Measurements from ENCODE around the gene ANK2. TPM values are rescaled to one million over a fixed set of nuclear protein-coding genes. Genes with fewer than 3 reads are reported as not detected.
A peak's percentile ranks its signal among the peaks of the same experiment; 100 is the strongest.

The ANK2 gene
- total RNA-seq, 1 donor from 2014 or later, result 1,513 TPM

DNA sequence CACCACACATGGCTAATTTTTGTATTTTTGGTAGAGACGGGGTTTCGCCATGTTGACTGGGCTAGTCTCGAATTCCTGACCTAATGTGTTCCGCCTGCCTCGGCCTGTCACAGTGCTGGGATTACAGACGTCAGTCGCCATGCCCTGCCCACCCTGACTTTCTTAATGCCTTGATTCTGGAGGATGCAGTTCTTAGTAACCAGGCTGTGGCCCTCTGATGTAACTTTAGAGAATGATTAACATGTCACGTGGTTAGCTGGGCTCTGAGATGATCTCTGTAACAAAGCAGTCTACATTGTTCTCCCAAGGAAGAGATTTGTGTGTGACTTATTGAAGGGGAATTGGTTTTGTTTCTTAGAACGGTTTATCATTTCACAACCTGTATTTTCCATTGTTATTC, 30.6 kb downstream of the ANK2 start:
- Mint-ChIP-seq H3K36me3 (ENCODE audit: unreplicated experiment) (no peaks in the 10 kb centered on the region), H3K27me3 (ENCODE audit: unreplicated experiment) (peaks cover 21% of the 10 kb centered on the region), H3K27ac (ENCODE audit: unreplicated experiment) (peak overlapping the region; percentile 98), H3K9me3 (ENCODE audit: unreplicated experiment) (peaks cover 18% of the 10 kb centered on the region), H3K4me3 (ENCODE audit: unreplicated experiment) (peak overlapping the region; percentile 69), H3K4me1 (ENCODE audit: low read depth, unreplicated experiment) (peaks cover 56% of the 10 kb centered on the region)
- TF ChIP-seq, protein P1, sequence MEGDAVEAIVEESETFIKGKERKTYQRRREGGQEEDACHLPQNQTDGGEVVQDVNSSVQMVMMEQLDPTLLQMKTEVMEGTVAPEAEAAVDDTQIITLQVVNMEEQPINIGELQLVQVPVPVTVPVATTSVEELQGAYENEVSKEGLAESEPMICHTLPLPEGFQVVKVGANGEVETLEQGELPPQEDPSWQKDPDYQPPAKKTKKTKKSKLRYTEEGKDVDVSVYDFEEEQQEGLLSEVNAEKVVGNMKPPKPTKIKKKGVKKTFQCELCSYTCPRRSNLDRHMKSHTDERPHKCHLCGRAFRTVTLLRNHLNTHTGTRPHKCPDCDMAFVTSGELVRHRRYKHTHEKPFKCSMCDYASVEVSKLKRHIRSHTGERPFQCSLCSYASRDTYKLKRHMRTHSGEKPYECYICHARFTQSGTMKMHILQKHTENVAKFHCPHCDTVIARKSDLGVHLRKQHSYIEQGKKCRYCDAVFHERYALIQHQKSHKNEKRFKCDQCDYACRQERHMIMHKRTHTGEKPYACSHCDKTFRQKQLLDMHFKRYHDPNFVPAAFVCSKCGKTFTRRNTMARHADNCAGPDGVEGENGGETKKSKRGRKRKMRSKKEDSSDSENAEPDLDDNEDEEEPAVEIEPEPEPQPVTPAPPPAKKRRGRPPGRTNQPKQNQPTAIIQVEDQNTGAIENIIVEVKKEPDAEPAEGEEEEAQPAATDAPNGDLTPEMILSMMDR (IDR thresholded peaks at IDR 0.05; ENCODE audit: partially characterized antibody, unreplicated experiment), result no peak
- no peak for DNase-seq

DNA sequence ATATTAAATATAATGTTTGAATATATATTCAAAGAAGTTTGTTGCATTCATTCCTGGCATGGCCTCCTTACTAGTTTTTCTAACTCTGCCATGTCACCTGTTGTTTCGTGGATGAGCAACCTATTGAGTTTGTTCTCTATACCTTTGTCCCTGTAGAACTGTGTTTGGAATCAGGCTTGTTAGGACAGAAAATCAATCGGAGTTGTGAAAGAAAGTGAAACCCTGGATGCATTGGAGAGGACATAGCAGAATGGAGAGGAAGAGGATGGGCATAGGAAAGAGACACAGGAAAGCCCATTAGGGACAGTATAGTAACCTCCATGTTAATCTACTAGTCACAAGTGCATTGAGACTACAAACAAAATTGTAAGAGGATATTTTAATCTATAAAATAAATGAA, 31.2 kb downstream of the ANK2 start:
- Mint-ChIP-seq H3K4me1 (ENCODE audit: low read depth, unreplicated experiment) (peaks cover 52% of the 10 kb centered on the region), H3K27ac (ENCODE audit: unreplicated experiment) (peak overlapping the region; percentile 71), H3K4me3 (ENCODE audit: unreplicated experiment) (peak overlapping the region; percentile 26), H3K27me3 (ENCODE audit: unreplicated experiment) (peaks cover 21% of the 10 kb centered on the region), H3K9me3 (ENCODE audit: unreplicated experiment) (peaks cover 18% of the 10 kb centered on the region), H3K36me3 (ENCODE audit: unreplicated experiment) (no peaks in the 10 kb centered on the region)
- no peak for DNase-seq
- TF ChIP-seq, protein P1 (IDR thresholded peaks at IDR 0.05; ENCODE audit: partially characterized antibody, unreplicated experiment), result no peak

DNA sequence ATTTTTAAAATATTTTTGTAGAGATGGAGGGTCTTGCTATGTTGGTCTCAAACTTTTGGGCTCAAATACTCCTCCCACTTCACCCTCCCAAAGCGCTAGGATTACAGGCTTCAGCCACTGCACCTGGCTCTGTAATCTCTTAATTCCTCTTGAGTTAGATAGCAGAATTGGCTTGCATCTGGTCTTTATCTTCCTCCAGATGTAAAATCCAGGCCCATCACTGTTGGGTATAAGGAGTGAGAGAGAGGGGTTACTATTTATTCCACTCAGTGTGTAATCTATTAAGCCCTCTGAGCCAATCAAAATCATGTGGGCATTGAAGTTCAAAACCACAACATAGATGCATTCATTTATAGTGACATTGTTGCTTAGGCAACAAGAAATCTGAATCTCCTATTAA, 33.9 kb downstream of the ANK2 start:
- no peak for DNase-seq
- TF ChIP-seq, protein P1 (IDR thresholded peaks at IDR 0.05; ENCODE audit: partially characterized antibody, unreplicated experiment), result no peak
- H3K27me3 Mint-ChIP-seq (ENCODE audit: unreplicated experiment), result peaks cover 14% of the 10 kb centered on the region
- peaks cover 12% of the 10 kb centered on the region for H3K9me3 Mint-ChIP-seq (ENCODE audit: unreplicated experiment)
- peaks cover 43% of the 10 kb centered on the region for H3K4me1 Mint-ChIP-seq (ENCODE audit: low read depth, unreplicated experiment)
- H3K4me3 Mint-ChIP-seq (ENCODE audit: unreplicated experiment), result no peak overlapping the region
- no peaks in the 10 kb centered on the region for H3K36me3 Mint-ChIP-seq (ENCODE audit: unreplicated experiment)
- peak overlapping the region; percentile 17 for H3K27ac Mint-ChIP-seq (ENCODE audit: unreplicated experiment)

DNA sequence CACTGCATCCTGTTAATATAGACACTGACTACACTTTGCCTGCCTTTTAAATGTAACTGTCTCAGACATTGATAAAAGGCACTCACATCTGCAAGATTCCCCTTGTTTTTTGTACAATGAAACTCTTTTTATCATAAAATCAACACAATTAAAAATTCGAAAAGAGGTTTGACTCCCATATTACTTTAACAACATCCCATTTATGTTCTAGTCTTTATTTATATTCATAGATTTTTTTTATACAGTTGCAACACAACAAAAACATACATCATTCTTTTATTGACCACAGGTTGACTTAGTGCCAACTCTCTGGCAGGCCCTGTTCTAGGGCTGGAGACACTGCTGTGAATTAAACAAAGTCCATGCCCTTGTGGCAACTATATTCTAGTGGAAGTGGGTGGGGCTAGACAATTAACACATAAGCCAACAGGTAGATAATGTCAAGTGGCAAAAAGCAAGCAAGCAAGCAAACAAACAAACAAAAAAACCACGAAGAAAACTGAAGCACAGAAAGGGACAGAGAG, 36.8 kb downstream of the ANK2 start:
- peaks cover 6% of the 10 kb centered on the region for H3K9me3 Mint-ChIP-seq (ENCODE audit: unreplicated experiment)
- no peak for DNase-seq
- peak overlapping the region; percentile 7 for H3K27ac Mint-ChIP-seq (ENCODE audit: unreplicated experiment)
- peaks cover 33% of the 10 kb centered on the region for H3K4me1 Mint-ChIP-seq (ENCODE audit: low read depth, unreplicated experiment)
- no peaks in the 10 kb centered on the region for H3K36me3 Mint-ChIP-seq (ENCODE audit: unreplicated experiment)
- H3K4me3 Mint-ChIP-seq (ENCODE audit: unreplicated experiment), result peak overlapping the region; percentile 20
- TF ChIP-seq, protein P1 (IDR thresholded peaks at IDR 0.05; ENCODE audit: partially characterized antibody, unreplicated experiment), result no peak
- H3K27me3 Mint-ChIP-seq (ENCODE audit: unreplicated experiment), result peaks cover 8% of the 10 kb centered on the region

DNA sequence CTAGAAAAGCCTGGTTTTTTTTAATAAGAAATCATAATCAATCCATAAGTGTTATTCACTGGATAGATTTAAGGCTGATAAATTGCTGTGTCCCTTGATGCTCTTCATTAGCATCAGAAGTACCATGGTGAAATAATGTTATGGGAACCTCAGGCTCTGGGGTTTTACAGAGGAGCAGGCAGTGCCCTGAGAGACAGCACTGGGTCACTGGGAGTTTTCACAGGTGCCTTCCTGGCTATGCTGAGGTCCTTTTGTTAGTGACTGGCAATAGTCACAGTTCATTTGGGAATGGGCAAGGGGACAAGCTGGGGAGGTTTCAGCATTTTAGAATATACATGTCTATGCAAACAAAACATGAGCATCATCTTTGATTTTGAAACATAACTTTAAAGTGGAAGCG, 38.6 kb downstream of the ANK2 start:
- Mint-ChIP-seq H3K4me1 (ENCODE audit: low read depth, unreplicated experiment) (peaks cover 42% of the 10 kb centered on the region), H3K27me3 (ENCODE audit: unreplicated experiment) (peaks cover 5% of the 10 kb centered on the region), H3K4me3 (ENCODE audit: unreplicated experiment) (no peak overlapping the region), H3K27ac (ENCODE audit: unreplicated experiment) (no peak overlapping the region), H3K36me3 (ENCODE audit: unreplicated experiment) (no peaks in the 10 kb centered on the region), H3K9me3 (ENCODE audit: unreplicated experiment) (peaks cover 4% of the 10 kb centered on the region)
- no peak for DNase-seq
- TF ChIP-seq, protein P1 (IDR thresholded peaks at IDR 0.05; ENCODE audit: partially characterized antibody, unreplicated experiment), result no peak

All from glutamatergic neuron (in vitro differentiated cells).